AG10803 (cell line): ENCODE measurements around the gene DCAF6.

Experiments
- DNase-seq: peaks from one replicate; pipeline ENCODE4 v3.0.0; 2010; ENCODE audit warnings: low read depth
- H3K4me3 ChIP-seq: 2 replicates; pipeline ENCODE4 v1.5.1; 2011; ENCODE audit warnings: mild to moderate bottlenecking, low read length, control low read depth
- CTCF ChIP-seq: conservative IDR thresholded peaks from 2 replicates; pipeline ENCODE4 v1.5.1; 2011; ENCODE audit warnings: mild to moderate bottlenecking, low read length, control low read depth, inconsistent platforms

The DCAF6 gene

GRCh38 chr1:168081373-168082007 lies 145.0 kb downstream of the DCAF6 start:
- peak; percentile 96 for DNase-seq
- no peak overlapping the region for H3K4me3 ChIP-seq
- no peak for TF ChIP-seq CTCF

GRCh38 chr1:168082008-168082876 lies 145.8 kb downstream of the DCAF6 start:
- peak; percentile 81 for DNase-seq
- no peak overlapping the region for H3K4me3 ChIP-seq
- TF ChIP-seq CTCF, result peak; percentile 94

- DNase-seq, result no peak
- no peak overlapping the region for H3K4me3 ChIP-seq
- TF ChIP-seq CTCF, result no peak; the same call in 1 of the 2 replicates
Measured at GRCh38 chr1:168083456-168084325, 147.2 kb downstream of the DCAF6 start.

- no peak overlapping the region for H3K4me3 ChIP-seq
- peak; percentile 43 for DNase-seq
- peak; percentile 88 for TF ChIP-seq CTCF
Measured at GRCh38 chr1:168084396-168085231, 148.1 kb downstream of the DCAF6 start.

GRCh38 chr1:168085401-168085872 lies 149.0 kb downstream of the DCAF6 start:
- DNase-seq, result peak; percentile 12
- no peak for TF ChIP-seq CTCF
- no peak overlapping the region for H3K4me3 ChIP-seq

GRCh38 chr1:168086438-168086837 lies 150.0 kb downstream of the DCAF6 start:
- DNase-seq, result no peak
- no peak overlapping the region for H3K4me3 ChIP-seq
- no peak for TF ChIP-seq CTCF
